Measurements from ENCODE around the gene MGAT5B. TPM values are rescaled to one million over a fixed set of nuclear protein-coding genes. Genes with fewer than 3 reads are reported as not detected.

MGAT5B gene
- total and polyA plus RNA-seq, 10 of the 15 experiments (the other 5 are each of a cell fraction or from before 2014, with no cell fraction given) = 0.13 TPM; not detected in 9

DNA sequence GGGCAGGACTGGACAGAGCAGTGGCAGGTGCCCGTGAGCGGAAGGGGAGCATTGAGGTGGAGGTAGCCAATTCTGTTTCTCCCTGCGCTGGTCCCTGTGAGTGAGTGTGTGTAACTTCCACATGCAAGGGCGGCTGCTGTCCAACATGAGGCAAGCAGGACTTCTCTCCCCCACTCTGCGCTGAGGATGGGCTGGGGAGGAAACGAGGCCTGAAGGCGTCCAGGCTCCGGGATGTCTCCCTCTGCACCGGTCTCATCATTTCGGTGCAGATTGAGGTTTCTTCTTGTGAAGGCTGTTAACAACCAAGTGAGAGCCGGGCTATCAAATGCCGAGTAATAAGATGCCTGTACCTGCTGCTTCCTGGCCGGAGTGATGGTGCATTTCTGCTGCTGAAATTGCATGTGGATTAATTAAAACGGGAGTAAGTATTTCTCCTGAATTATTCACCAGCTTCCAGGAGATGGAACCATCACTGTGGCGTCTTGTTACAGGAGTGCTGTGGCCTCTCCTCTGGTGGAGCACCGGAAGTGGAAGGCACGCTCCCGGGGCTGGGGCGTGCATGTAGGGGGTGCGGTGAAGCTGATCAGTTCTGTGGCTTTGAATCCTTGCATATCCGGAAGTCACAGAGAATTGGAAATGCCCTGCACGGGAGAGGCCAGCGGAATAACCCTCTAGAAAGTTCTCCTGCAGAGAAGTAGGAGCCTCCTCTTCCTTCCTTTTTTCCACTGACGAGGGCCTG lies 41.7 kb upstream of the MGAT5B start:
- POLR2A ChIA-PET = no interaction called here
- Histone ChIP-seq H2AFZ (ENCODE audit: control insufficient read depth, low read depth, low read length) (no peak overlapping the region), H3K27ac (ENCODE audit: control insufficient read depth, insufficient read depth) (no peak overlapping the region), H3K9me3 (replicated peaks; ENCODE audit: control insufficient read depth, insufficient read depth, low read length) (no peaks in the 10 kb centered on the region), H3K79me2 (ENCODE audit: control insufficient read depth, insufficient read depth, low read length) (no peaks in the 10 kb centered on the region), H4K20me1 (ENCODE audit: control insufficient read depth, insufficient read depth) (no peaks in the 10 kb centered on the region), H3K27me3 (replicated peaks in 1 of 2; ENCODE audit: control insufficient read depth in 2 of 2, insufficient read depth in 2 of 2, low read length in 1 of 2) (no peaks in the 10 kb centered on the region; a peak in 3 of 4 replicates), H3K4me3 (no peak overlapping the region), H3K36me3 (ENCODE audit: control insufficient read depth in 2 of 2, insufficient read depth in 2 of 2, low read length in 1 of 2) (no peaks in the 10 kb centered on the region), H3K4me1 (ENCODE audit: control insufficient read depth, insufficient read depth, low read length) (no peaks in the 10 kb centered on the region), H3K9ac (ENCODE audit: control insufficient read depth, insufficient read depth, low read length) (no peak overlapping the region), H3K4me2 (ENCODE audit: control insufficient read depth, insufficient read depth) (no peak overlapping the region)
- BruUV-seq (replicated peaks) = no TSS peak
- RAD21 ChIA-PET (ENCODE audit: unreplicated experiment) = no interaction called here
- CTCF ChIA-PET = no interaction called here
- no peak for ATAC-seq
- DNase-seq (ENCODE audit: low read depth, low spot score) = no peak
- no peak for TF ChIP-seq RAD51 (IDR thresholded peaks at IDR 0.05)
- TF ChIP-seq RBBP5 (conservative IDR thresholded peaks at IDR 0.05) = no peak
- TF ChIP-seq NFYA (IDR thresholded peaks at IDR 0.05; ENCODE audit: borderline replicate concordance, low read depth, low read length) = no peak
- no peak for TF ChIP-seq HCFC1 (IDR thresholded peaks at IDR 0.05; ENCODE audit: low read length)
- TF ChIP-seq FOS (IDR thresholded peaks at IDR 0.05; ENCODE audit: borderline replicate concordance, extremely low read depth, insufficient read length) = no peak
- TF ChIP-seq FOXK2 (IDR thresholded peaks at IDR 0.05) = no peak
- TF ChIP-seq, protein P1, sequence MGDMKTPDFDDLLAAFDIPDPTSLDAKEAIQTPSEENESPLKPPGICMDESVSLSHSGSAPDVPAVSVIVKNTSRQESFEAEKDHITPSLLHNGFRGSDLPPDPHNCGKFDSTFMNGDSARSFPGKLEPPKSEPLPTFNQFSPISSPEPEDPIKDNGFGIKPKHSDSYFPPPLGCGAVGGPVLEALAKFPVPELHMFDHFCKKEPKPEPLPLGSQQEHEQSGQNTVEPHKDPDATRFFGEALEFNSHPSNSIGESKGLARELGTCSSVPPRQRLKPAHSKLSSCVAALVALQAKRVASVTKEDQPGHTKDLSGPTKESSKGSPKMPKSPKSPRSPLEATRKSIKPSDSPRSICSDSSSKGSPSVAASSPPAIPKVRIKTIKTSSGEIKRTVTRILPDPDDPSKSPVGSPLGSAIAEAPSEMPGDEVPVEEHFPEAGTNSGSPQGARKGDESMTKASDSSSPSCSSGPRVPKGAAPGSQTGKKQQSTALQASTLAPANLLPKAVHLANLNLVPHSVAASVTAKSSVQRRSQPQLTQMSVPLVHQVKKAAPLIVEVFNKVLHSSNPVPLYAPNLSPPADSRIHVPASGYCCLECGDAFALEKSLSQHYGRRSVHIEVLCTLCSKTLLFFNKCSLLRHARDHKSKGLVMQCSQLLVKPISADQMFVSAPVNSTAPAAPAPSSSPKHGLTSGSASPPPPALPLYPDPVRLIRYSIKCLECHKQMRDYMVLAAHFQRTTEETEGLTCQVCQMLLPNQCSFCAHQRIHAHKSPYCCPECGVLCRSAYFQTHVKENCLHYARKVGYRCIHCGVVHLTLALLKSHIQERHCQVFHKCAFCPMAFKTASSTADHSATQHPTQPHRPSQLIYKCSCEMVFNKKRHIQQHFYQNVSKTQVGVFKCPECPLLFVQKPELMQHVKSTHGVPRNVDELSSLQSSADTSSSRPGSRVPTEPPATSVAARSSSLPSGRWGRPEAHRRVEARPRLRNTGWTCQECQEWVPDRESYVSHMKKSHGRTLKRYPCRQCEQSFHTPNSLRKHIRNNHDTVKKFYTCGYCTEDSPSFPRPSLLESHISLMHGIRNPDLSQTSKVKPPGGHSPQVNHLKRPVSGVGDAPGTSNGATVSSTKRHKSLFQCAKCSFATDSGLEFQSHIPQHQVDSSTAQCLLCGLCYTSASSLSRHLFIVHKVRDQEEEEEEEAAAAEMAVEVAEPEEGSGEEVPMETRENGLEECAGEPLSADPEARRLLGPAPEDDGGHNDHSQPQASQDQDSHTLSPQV (IDR thresholded peaks at IDR 0.05) = no peak
- TF ChIP-seq SMC3 (IDR thresholded peaks at IDR 0.05; ENCODE audit: borderline replicate concordance, low read length) = no peak
- no peak for TF ChIP-seq TCF3 (IDR thresholded peaks at IDR 0.05; ENCODE audit: borderline replicate concordance, insufficient read depth, low read depth, low read length)
- no peak for TF ChIP-seq CUX1 (IDR thresholded peaks at IDR 0.05; ENCODE audit: insufficient replicate concordance, low read depth, low read length)
- TF ChIP-seq ZNF207 (IDR thresholded peaks at IDR 0.05; ENCODE audit: borderline replicate concordance) = no peak
- no peak for FAIRE-seq
- in situ Hi-C loops (cut with MboI) = no loop called here
- SMC1A ChIA-PET (ENCODE audit: uncharacterized antibody, unreplicated experiment) = no interaction called here
- intact Hi-C loops (cut with micrococcal nuclease; ENCODE audit: unreplicated experiment) = no loop called here
- 37% methylated on average over 24 of the region's 24 CpGs for WGBS (ENCODE audit: insufficient coverage, insufficient replicate concordance, low lambda C conversion rate, missing lambda C conversion rate)
